ENCODE results near the gene LIF. TPM values are rescaled to one million over a fixed set of nuclear protein-coding genes. Genes with fewer than 3 reads are reported as not detected.
A peak's percentile ranks its signal among the peaks of the same experiment; 100 is the strongest.

The LIF gene
- total and polyA plus RNA-seq, 2 donors (not counting 3 experiments of a cell fraction or from before 2014, with no cell fraction given) = 0.12 to 0.27 TPM

DNA sequence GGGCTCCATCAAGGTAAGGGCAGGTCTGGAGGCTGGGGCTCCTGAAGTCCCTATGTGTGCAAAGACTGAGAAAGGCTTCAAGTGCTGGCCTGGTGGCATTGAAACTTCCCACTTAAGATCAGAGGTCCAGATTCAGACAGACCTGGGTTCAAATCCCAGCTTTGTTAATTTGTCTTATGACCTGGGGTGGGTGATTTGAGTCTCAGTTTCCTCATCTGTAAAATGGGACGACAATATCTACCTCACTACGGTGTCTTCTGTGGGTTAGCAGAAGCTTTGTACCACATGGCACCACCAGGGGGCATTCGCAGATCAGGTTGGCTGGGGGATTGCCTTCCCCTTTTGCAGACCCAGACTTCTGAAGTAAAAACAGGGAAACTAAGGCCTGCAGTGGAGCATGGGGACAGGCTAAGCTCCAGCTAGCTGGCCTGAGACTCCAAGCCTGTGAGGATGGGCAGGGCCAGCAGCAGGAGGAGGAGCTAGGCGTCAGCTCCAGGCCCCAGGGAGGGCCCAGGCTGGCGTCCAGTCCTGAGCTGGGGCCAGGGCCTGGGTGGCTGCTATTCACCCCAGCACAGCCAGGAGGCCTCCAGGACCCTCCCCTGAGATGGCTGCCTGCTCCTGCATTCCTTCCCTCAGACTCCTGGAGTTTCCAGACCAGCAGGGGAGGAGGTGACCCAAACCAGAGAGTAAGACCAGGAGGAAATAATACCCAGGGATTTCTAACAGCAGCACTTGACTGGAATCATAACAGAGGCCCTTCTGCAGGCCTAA lies 41.3 kb upstream of the LIF start:
- H3K9ac ChIP-seq (replicated peaks; ENCODE audit: extremely low read depth, insufficient read depth, low read length) = no peak overlapping the region
- no peaks in the 10 kb centered on the region for H3K9me3 ChIP-seq (replicated peaks; ENCODE audit: control insufficient read depth, insufficient read depth, low read length)
- TF ChIP-seq POLR2A (IDR thresholded peaks at IDR 0.05; ENCODE audit: low read depth, low read length) = peak; percentile 55
- TF ChIP-seq, protein P1, sequence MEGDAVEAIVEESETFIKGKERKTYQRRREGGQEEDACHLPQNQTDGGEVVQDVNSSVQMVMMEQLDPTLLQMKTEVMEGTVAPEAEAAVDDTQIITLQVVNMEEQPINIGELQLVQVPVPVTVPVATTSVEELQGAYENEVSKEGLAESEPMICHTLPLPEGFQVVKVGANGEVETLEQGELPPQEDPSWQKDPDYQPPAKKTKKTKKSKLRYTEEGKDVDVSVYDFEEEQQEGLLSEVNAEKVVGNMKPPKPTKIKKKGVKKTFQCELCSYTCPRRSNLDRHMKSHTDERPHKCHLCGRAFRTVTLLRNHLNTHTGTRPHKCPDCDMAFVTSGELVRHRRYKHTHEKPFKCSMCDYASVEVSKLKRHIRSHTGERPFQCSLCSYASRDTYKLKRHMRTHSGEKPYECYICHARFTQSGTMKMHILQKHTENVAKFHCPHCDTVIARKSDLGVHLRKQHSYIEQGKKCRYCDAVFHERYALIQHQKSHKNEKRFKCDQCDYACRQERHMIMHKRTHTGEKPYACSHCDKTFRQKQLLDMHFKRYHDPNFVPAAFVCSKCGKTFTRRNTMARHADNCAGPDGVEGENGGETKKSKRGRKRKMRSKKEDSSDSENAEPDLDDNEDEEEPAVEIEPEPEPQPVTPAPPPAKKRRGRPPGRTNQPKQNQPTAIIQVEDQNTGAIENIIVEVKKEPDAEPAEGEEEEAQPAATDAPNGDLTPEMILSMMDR (IDR thresholded peaks at IDR 0.05; ENCODE audit: extremely low read depth in 1 of 2, insufficient read depth in 1 of 2, low read depth in 1 of 2, low read length in 2 of 2) = peak; percentile 61 to 70
- TF ChIP-seq MYC (IDR thresholded peaks at IDR 0.05; ENCODE audit: low read depth, low read length) = no peak
- TF ChIP-seq, protein P2, sequence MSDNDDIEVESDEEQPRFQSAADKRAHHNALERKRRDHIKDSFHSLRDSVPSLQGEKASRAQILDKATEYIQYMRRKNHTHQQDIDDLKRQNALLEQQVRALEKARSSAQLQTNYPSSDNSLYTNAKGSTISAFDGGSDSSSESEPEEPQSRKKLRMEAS (IDR thresholded peaks at IDR 0.05; ENCODE audit: insufficient read depth, insufficient read length) = no peak
- no peak overlapping the region for H3K27ac ChIP-seq (ENCODE audit: insufficient read depth, low read depth, low read length)
- peak; percentile 96 for FAIRE-seq
- ChIA-PET CTCF (interaction anchor here (0.7 to 4.4 kb wide), 51 partner anchors 9 to 467 kb away, joined by 3 to 164 read pairs (median 5); partner anchors contain the start of genes CCDC157, MTFP1, RNF215 and SEC14L2), POLR2A (interaction anchor here (0.7 to 2.1 kb wide), 6 partner anchors 10 to 136 kb away, joined by 3 to 7 read pairs (median 5); partner anchors contain the start of genes CCDC157, RNF215, SF3A1 and TBC1D10A)
- no peaks in the 10 kb centered on the region for H4K20me1 ChIP-seq (replicated peaks; ENCODE audit: control insufficient read depth, extremely low read depth, insufficient read depth, low read length)
- no peak overlapping the region for H3K4me2 ChIP-seq (ENCODE audit: insufficient read depth, low read length)
- peaks cover 28% of the 10 kb centered on the region for H3K4me1 ChIP-seq (ENCODE audit: control insufficient read depth, extremely low read depth, insufficient read depth, low read length)
- no TSS peak for BruUV-seq (replicated peaks)
- no peaks in the 10 kb centered on the region for H3K79me2 ChIP-seq (ENCODE audit: control insufficient read depth, insufficient read depth, low read length)
- intact Hi-C loops (cut with micrococcal nuclease) (loop anchor here (1.0 kb wide), 7 partner anchors 10 to 197 kb away; partner anchors contain the start of genes RNF215 and SF3A1), dilution Hi-C loops (cut with MboI; ENCODE audit: extremely low pct_ligation_motif_present, low sequenced_read_pairs) (no loop called here)
- no peaks in the 10 kb centered on the region for H3K27me3 ChIP-seq (ENCODE audit: control insufficient read depth in 2 of 2, insufficient read depth in 2 of 2, low read length in 2 of 2)
- no peak overlapping the region for H3K4me3 ChIP-seq (replicated peaks in 1 of 3; ENCODE audit: insufficient read depth in 1 of 3, low read depth in 1 of 3, low read length in 3 of 3)
- H2AFZ ChIP-seq (ENCODE audit: low read depth, low read length) = no peak overlapping the region
- peaks cover 0 to 8% of the 10 kb centered on the region in 2 experiments for H3K36me3 ChIP-seq (ENCODE audit: control insufficient read depth in 2 of 2, extremely low read depth in 1 of 2, insufficient read depth in 2 of 2, low read length in 2 of 2)
- no peaks in the 10 kb centered on the region for H3K9me1 ChIP-seq (replicated peaks; ENCODE audit: control insufficient read depth, extremely low read depth, insufficient read depth, low read length)
- peak; percentile 94 for DNase-seq (ENCODE audit: low read depth, low spot score)
